Parathyroid adenoma (tissue), 2 donors: ENCODE data around the gene GPC6.
"Not testable (repeated sequence)": the region's sequence is repeated elsewhere in the genome, so short reads cannot be mapped to it uniquely, and the experiment has no call there.

Source experiments
- H2AFZ ChIP-seq: fragments of 300-600 bp; sonication (generic); one replicate; pipeline ENCODE4 v1.7.0; 2017; ENCODE audit warnings: antibody characterized with exemption, mild to moderate bottlenecking
- H3K27ac ChIP-seq: fragments of 300-600 bp; sonication (generic); one replicate; pipeline ENCODE4 v1.7.0; 2017
- H3K27me3 ChIP-seq: fragments of 300-600 bp; sonication (generic); one replicate; pipeline ENCODE4 v1.7.0; 2017; ENCODE audit warnings: low read length; ENCODE audit not compliant: control insufficient read depth, insufficient read depth
- H3K36me3 ChIP-seq: fragments of 300-600 bp; sonication (generic); one replicate; pipeline ENCODE4 v1.7.0; 2017; ENCODE audit warnings: low read length; ENCODE audit not compliant: control insufficient read depth, insufficient read depth
- H3K4me1 ChIP-seq: fragments of 300-600 bp; sonication (generic); one replicate; pipeline ENCODE4 v1.7.0; 2017; ENCODE audit warnings: control low read depth
- H3K4me2 ChIP-seq: fragments of 300-600 bp; sonication (generic); one replicate; pipeline ENCODE4 v1.7.0; 2017; ENCODE audit warnings: low read length
- H3K4me3 ChIP-seq: fragments of 300-600 bp; sonication (generic); one replicate; pipeline ENCODE4 v1.7.0; 2017; ENCODE audit warnings: low read depth, low read length
- H3K79me2 ChIP-seq: fragments of 300-600 bp; sonication (generic); one replicate; pipeline ENCODE4 v1.7.0; 2017; ENCODE audit warnings: control low read depth
- H3K9ac ChIP-seq: fragments of 300-600 bp; sonication (generic); one replicate; pipeline ENCODE4 v1.7.0; 2017; ENCODE audit warnings: mild to moderate bottlenecking
- H3K9me3 ChIP-seq: fragments of 300-600 bp; sonication (generic); one replicate; pipeline ENCODE4 v1.7.0; 2017; ENCODE audit warnings: low read length; ENCODE audit not compliant: control insufficient read depth
- TF ChIP-seq, protein P1 (sequence below): fragments of 300-600 bp; sonication (generic); IDR thresholded peaks from one replicate; pipeline ENCODE4 v1.7.0; 2017; ENCODE audit warnings: antibody characterized with exemption, mild to moderate bottlenecking
- donor health status: primary hyperparathyroidism.

Gene GPC6

DNA sequence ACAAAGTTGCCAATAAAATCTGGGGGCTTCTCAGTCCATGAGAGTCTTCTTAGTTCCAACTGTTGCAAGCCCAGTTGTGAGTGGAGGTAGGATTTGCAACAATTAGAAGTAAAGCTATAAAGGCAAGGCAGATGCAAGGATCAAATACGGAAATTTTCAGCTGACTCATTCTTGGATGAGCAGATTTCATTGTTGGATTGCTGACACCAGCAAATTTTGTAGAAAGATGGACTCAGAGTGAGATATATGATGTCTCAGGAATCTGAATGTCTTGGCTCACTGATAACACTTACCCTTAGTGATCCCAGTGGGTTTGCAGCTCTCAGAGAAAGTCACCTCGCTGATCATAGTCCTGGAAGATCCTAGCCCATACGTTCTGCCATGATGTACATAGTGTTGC, 209.0 kb downstream of the GPC6 start:
- no peaks in the 10 kb centered on the region for H3K27me3 ChIP-seq

DNA sequence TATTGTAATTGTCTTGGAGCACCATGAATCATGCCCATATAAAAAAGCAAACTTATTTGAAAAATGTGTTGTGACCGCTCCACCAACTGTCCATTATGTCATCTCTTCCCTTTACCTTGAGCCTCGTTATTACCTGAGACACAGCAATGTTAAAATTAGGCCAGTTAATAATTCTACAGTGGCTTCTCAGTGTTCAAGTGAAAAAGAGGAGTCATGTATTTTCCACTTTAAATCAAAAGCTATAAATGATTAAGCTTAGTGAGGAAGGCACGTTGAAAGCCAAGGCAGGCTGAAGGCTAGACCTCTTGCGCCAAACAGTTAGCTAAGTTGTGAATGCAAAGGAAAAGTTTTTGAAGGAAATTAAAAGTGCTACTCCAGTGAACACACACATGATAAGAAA, 210.5 kb downstream of the GPC6 start:
- Histone ChIP-seq H3K27me3 (no peaks in the 10 kb centered on the region), H2AFZ (no peak overlapping the region)
- TF ChIP-seq, protein P1, sequence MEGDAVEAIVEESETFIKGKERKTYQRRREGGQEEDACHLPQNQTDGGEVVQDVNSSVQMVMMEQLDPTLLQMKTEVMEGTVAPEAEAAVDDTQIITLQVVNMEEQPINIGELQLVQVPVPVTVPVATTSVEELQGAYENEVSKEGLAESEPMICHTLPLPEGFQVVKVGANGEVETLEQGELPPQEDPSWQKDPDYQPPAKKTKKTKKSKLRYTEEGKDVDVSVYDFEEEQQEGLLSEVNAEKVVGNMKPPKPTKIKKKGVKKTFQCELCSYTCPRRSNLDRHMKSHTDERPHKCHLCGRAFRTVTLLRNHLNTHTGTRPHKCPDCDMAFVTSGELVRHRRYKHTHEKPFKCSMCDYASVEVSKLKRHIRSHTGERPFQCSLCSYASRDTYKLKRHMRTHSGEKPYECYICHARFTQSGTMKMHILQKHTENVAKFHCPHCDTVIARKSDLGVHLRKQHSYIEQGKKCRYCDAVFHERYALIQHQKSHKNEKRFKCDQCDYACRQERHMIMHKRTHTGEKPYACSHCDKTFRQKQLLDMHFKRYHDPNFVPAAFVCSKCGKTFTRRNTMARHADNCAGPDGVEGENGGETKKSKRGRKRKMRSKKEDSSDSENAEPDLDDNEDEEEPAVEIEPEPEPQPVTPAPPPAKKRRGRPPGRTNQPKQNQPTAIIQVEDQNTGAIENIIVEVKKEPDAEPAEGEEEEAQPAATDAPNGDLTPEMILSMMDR, result no peak

More for the DNA sequence above, 209.0 kb downstream of the GPC6 start:
- Histone ChIP-seq H3K4me3 (no peak overlapping the region), H3K9ac (no peak overlapping the region), H3K36me3 (no peaks in the 10 kb centered on the region), H3K4me1 (no peaks in the 10 kb centered on the region), H2AFZ (no peak overlapping the region), H3K9me3 (no peaks in the 10 kb centered on the region), H3K27ac (no peak overlapping the region), H3K4me2 (no peak overlapping the region), H3K79me2 (no peaks in the 10 kb centered on the region)
- TF ChIP-seq, protein P1, result no peak

DNA sequence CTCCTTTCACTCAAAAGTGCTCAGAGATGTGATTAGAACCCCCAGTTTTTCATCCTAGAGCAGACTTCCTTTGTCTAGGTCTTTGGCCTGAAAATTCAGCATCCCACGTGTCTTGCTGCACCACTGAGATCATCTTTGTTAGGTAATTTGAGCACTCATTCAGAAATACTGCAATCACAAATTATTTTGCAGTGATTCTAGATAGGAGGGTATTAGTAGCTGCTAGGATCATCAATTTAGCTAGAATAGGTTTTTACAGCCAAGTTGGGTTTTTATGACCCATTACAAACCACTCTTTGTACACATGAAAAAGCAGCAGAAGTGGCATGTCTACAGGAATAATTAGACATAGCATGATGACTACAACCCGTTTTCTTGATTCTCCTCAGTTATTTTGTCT, 219.6 kb downstream of the GPC6 start:
- Histone ChIP-seq H3K27ac (no peak overlapping the region), H3K4me2 (no peak overlapping the region), H3K27me3 (no peaks in the 10 kb centered on the region), H3K9ac (no peak overlapping the region), H3K9me3 (no peaks in the 10 kb centered on the region), H3K36me3 (no peaks in the 10 kb centered on the region), H2AFZ (no peak overlapping the region), H3K79me2 (no peaks in the 10 kb centered on the region), H3K4me1 (no peaks in the 10 kb centered on the region), H3K4me3 (no peak overlapping the region)
- TF ChIP-seq, protein P1, result no peak

More for the DNA sequence above, 210.5 kb downstream of the GPC6 start:
- H3K27ac ChIP-seq, result no peak overlapping the region
- H3K9me3 ChIP-seq, result no peaks in the 10 kb centered on the region
- H3K4me3 ChIP-seq, result no peak overlapping the region
- H3K79me2 ChIP-seq, result no peaks in the 10 kb centered on the region
- H3K4me2 ChIP-seq, result no peak overlapping the region
- no peaks in the 10 kb centered on the region for H3K36me3 ChIP-seq
- H3K4me1 ChIP-seq, result no peaks in the 10 kb centered on the region
- no peak overlapping the region for H3K9ac ChIP-seq

DNA sequence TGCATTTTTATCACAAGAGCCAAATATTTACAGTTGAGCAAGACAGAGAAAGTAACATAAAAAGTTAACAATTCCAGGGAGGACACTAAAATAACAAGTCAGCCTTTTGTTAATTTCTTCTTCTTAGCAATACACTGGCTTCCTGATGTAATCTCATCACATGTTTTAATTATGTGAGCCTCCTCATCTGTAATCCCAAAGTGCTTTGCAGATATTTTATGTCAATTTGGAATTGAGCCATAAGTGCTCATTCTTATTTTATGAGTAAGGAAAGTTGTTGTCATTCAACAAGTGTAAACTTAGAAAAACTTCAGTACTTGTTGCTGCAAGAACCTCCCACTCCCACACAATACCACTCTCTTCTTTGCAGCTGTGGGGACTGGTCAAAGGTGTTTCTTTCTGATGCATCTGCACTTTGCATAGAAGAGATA, 223.6 kb downstream of the GPC6 start:
- TF ChIP-seq, protein P1, result no peak

DNA sequence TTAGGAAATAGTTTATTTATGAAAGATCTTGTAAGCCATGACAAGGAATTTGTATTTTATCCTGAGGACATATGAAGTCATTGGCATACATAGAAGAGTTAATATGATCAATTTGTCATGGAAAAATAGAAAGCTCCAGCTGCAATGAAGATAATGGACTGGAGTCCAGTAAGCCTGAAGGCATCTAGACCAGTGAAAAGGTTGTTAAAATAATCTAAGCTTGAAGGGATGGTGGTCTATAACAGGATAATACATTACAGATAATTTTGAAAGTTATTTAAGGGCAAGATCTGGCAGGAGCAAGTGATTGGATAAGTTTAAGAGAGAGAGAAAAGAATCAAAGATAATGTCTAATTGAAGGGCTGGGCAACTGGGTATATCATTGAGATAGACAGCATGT, 224.2 kb downstream of the GPC6 start:
- no peak overlapping the region for H3K9ac ChIP-seq
- no peak overlapping the region for H3K4me2 ChIP-seq
- H2AFZ ChIP-seq, result no peak overlapping the region
- H3K36me3 ChIP-seq, result no peaks in the 10 kb centered on the region
- no peaks in the 10 kb centered on the region for H3K79me2 ChIP-seq
- H3K27me3 ChIP-seq, result no peaks in the 10 kb centered on the region
- TF ChIP-seq, protein P1, result no peak
- no peak overlapping the region for H3K4me3 ChIP-seq
- no peaks in the 10 kb centered on the region for H3K4me1 ChIP-seq
- H3K9me3 ChIP-seq, result no peaks in the 10 kb centered on the region
- no peak overlapping the region for H3K27ac ChIP-seq

More for the DNA sequence above, 223.6 kb downstream of the GPC6 start:
- Histone ChIP-seq H3K9ac (no peak overlapping the region), H2AFZ (no peak overlapping the region), H3K79me2 (no peaks in the 10 kb centered on the region), H3K4me3 (no peak overlapping the region), H3K27me3 (no peaks in the 10 kb centered on the region), H3K36me3 (no peaks in the 10 kb centered on the region), H3K27ac (no peak overlapping the region), H3K9me3 (no peaks in the 10 kb centered on the region), H3K4me2 (no peak overlapping the region), H3K4me1 (no peaks in the 10 kb centered on the region)

DNA sequence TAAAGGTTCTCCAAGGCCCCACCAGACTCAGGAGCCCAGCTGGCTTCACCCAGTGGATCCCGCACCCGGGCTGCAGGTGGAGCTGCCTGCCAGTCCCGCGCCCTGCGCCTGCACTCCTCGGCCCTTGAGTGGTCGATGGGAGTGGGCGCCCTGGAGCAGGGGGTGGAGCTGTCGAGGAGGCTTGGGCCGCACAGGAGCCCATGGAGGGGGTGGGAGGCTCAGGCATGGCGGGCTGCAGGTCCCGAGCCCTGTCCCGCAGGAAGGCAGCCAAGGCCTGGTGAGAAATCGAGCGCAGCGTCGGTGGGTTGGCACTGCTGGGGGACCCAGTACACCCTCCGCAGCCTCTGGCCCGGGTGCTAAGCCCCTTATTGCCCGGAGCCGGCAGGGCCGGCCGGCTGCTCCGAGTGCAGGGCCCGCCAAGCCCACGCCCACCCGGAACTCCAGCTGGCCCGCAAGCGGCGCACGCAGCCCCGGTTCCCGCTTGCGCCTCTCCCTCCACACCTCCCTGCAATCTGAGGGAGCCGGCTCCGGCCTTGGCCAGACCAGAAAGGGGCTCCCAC, 228.1 kb downstream of the GPC6 start:
- H3K9me3 ChIP-seq, H3K4me3 ChIP-seq, H3K27me3 ChIP-seq, H3K27ac ChIP-seq, H2AFZ ChIP-seq, H3K4me2 ChIP-seq, H3K79me2 ChIP-seq, H3K4me1 ChIP-seq, H3K36me3 ChIP-seq, H3K9ac ChIP-seq: not testable (repeated sequence)
